ENCODE measurements around the gene PTPN14.

PTPN14 gene

GRCh38 chr1:214360525-214361164 is 190.8 kb downstream of the PTPN14 start:
- DNase-seq: no peak

- DNase-seq: no peak
Observed at GRCh38 chr1:214360116-214360515, 191.3 kb downstream of the PTPN14 start.

- DNase-seq: peak; percentile 64
Observed at GRCh38 chr1:214354440-214355148, 196.8 kb downstream of the PTPN14 start.

GRCh38 chr1:214352838-214353237 is 198.6 kb downstream of the PTPN14 start:
- no peak for DNase-seq

- DNase-seq: no peak
Observed at GRCh38 chr1:214351551-214352277, 199.7 kb downstream of the PTPN14 start.

GRCh38 chr1:214349781-214350180 is 201.6 kb downstream of the PTPN14 start:
- peak; percentile 57 for DNase-seq

- no peak for DNase-seq
Observed at GRCh38 chr1:214349008-214349407, 202.4 kb downstream of the PTPN14 start.

GRCh38 chr1:214344897-214345296 is 206.5 kb downstream of the PTPN14 start:
- DNase-seq: no peak

GRCh38 chr1:214342525-214342924 is 208.9 kb downstream of the PTPN14 start:
- DNase-seq: no peak

GRCh38 chr1:214341932-214342331 is 209.5 kb downstream of the PTPN14 start:
- no peak for DNase-seq

GRCh38 chr1:214341459-214341858 is 209.9 kb downstream of the PTPN14 start:
- DNase-seq: no peak

- no peak for DNase-seq
Observed at GRCh38 chr1:214338212-214338611, 213.2 kb downstream of the PTPN14 start.

- DNase-seq: peak; percentile 56
Observed at GRCh38 chr1:214337511-214337910, 213.9 kb downstream of the PTPN14 start.

GRCh38 chr1:214337015-214337414 is 214.4 kb downstream of the PTPN14 start:
- no peak for DNase-seq

GRCh38 chr1:214335567-214335966 is 215.8 kb downstream of the PTPN14 start:
- no peak for DNase-seq

- DNase-seq: peak; percentile 73
Observed at GRCh38 chr1:214332946-214333798, 218.2 kb downstream of the PTPN14 start.

- DNase-seq: peak; percentile 50
Observed at GRCh38 chr1:214331827-214332423, 219.5 kb downstream of the PTPN14 start.

- no peak for DNase-seq
Observed at GRCh38 chr1:214331180-214331579, 220.2 kb downstream of the PTPN14 start.

GRCh38 chr1:214330715-214331114 is 220.7 kb downstream of the PTPN14 start:
- no peak for DNase-seq

- no peak for DNase-seq
Observed at GRCh38 chr1:214330222-214330621, 221.2 kb downstream of the PTPN14 start.

GRCh38 chr1:214329470-214330220 is 221.8 kb downstream of the PTPN14 start:
- no peak for DNase-seq
